Stimulated activated naive CD4-positive, alpha-beta T cell (primary cell): ENCODE data around the gene MYO7B.

Experiments used
- DNase-seq, 6 experiments: peaks; one replicate each; lab custom pipeline; 2025; lab: John Stamatoyannopoulos, UW

Gene MYO7B

DNA sequence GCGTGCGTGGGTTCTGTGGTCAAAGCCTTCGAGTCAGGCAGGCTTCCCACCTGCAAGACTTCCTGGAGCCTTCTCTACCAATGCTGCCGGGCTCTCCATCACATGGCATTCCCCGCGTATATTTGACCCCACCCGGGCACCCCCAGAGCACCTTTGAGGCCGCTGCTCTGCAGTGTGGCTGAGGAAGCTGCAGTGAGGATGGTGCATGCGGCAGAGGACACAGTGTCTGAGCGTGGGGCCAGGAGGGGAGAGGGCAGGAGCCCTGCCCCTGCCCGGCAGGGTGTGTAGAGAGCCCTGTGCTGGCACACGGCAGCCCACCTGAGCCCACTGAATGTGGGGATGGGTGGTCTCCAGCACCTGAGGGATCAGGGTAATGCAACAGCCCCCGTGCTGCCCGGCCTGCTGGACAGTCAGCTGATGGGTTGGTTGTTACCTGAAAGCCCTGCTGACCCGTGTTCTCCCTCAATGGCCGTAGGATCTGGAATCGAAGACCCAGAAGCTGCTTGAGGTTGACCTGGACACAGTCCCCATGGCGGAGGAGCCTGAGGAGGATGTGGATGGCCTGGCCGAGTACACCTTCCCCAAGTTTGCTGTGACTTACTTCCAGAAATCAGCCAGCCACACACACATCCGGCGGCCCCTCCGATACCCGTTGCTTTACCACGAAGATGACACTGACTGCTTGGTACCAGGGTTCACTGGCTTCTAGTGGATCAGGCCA, 73.7 kb downstream of the MYO7B start:
- no peak for DNase-seq

DNA sequence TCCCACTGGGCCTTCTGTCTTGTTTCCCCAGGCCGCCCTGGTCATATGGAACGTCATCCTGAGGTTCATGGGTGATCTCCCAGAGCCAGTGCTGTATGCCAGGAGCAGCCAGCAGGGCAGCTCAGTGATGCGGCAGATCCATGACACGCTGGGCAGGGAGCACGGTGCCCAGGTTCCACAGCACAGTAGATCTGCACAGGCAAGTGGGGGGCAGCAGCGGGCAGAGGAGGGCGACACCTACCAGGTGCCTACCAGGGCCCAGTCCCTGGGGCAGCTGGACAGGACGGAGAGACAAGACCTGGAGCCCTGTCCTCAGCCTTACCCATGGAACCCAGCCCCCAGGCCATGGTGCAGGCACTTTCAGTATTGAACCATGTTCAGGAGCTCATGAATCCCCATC, 74.3 kb downstream of the MYO7B start:
- no peak for DNase-seq

DNA sequence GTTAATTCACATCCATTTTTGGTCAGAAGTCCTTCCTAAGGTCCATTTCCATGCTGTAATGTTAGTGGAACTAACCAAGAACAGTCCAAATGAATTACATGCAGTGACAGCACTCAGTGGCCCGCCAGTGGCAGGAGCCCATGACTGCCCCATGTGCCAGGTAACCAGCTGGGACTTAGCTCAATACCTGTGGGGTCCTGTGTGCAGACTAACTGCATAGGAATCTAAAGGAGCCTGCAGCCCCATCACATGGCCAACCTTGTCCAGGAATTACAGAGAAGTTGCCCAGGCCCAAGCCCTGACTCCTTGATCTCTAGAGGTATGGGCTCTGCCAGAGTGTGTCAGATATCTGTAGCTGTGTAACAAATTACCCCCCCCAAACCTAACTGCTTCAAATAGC, 75.1 kb downstream of the MYO7B start:
- no peak for DNase-seq

DNA sequence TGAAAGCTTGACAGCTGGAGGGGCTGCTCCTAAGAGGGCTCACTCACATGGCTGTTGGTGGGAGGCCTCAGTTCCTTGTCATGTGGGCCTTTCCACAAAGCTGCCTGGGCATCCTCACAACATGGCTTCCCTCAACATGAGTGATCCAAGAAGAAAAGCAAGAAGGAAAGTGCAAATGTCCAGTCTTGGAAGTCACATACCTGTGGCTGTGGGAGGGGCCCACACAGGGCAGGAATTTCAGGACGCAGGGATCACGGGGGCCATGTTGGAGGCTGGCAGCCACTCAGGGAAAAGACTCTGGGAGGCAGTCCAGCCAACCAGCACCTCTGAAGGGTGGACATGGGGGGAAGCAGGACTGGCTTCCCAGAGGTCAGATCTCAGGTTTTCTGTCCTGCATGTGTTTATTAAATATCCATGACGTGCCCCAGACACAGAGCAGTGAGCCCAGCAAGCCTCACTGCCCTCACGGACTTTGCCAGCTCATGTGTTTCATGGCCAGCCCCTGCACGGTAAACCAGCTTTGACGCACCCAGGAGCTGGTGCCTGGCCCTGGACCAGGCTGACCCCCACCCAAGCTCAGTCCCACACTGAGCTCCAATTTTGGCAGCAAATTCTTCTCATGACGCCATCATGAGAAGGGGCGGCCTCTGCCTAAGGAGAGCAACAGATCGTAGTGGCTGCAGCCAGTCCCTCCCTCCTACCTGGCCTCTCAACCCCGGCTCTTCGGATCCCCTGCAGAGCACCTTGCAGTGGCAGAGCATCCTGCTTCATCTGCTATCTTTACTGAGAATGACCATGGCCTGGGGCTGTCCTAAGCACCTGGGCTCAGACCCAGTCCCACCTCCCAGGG, 75.8 kb downstream of the MYO7B start:
- no peak for DNase-seq

DNA sequence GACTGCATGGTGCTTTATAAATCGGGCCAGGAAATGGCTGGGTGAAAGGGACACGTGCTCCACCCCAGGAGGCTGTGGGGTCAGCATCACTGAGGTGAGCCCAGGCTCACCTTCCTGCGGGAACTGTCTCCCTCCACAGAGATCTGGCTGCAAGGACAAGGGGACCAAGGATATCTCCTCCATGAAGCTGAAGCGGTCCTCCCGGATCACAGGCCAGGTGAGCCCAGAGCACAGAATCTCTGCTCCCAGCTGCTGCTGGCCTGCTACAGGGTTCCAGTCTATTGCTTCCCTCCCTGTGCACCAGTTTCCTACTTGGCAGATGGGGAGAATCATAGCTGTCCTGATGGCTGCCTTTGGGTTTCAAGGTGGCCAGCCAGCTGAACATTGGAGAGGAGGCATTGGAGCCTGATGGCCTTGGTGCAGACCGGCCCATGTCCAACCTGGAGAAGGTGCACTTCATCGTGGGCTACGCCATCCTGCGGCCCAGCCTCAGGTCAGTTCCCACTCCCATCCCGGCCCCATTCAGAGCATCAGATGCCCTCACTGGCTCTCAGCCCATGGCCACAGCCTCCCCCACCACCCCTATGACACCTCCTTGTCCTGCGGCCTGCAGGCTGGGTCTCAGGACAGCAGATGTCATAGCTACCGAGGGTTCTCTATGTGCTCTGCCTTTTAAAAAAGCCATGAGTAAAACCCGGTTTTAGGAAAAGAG, 76.8 kb downstream of the MYO7B start:
- DNase-seq: no peak

DNA sequence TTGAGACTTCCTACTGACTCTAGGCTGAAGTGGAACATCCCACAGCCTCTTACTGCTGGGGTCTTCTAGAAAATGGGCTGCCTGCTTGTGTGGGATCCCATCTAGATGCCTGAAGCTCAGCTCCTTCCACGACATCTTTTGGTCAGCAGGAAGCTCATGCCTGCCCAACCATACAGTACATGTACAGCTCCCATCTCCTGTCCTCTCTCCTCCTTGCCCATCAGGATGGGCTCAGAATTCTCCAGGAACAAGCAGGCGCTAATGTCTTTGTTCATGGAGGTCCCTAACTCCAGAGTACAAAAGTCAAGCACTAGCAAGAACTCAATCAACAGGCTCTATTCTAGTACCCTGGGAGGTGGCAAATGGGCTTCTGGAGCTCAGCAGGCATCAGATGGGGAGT, 78.8 kb downstream of the MYO7B start:
- no peak for DNase-seq

DNA sequence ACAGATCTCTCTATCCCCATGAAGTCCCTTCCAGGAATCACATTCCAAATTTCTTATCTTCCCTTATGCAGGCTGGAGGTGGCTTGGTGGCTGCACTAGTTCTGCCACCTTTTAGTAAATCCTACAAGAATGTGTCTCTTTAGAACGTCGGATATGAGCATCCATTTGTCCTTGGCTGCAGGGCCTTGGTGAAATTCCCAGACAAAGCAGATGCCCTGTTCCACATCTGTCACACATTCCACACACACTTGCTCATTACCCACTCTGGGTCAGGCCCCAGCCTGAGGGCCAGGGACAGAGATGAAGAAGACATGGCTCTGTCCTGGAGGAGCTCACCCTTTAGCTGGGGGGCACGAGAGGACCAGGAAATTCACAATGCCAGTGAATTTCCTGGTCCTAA, 79.2 kb downstream of the MYO7B start:
- DNase-seq: no peak

DNA sequence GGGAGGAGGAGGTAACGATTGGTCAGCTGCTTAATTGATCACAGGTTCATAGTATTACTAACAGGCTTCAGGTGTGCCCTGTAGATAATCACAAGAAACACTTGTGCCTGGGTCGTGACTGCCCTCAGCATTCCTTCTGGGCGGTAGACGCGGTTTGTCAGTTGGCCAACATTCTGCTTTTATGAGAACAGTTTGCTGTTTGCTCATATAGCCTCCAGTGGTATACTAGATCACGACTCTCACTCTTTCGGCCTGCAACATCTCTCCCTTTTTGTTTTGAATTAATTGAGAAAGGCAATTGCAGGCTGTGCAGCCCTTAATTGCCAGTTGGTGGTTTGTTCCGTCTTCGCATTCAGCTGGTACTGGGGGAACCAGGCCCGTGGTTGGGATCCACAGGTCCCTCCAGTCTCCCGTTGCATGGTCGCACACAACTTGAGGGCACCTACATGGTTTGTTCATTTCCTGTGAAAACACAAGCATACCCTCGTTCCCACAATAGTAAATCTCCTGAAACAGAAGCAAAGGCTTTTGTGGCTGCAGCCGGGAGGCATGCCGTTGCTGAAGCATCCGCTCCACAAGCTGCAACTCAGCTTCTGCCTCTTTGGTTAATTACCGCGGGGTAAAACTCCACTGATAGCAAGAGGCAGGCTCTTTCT, 80.2 kb downstream of the MYO7B start:
- DNase-seq: peak in 2 of 6 experiments; percentile 20 to 27

DNA sequence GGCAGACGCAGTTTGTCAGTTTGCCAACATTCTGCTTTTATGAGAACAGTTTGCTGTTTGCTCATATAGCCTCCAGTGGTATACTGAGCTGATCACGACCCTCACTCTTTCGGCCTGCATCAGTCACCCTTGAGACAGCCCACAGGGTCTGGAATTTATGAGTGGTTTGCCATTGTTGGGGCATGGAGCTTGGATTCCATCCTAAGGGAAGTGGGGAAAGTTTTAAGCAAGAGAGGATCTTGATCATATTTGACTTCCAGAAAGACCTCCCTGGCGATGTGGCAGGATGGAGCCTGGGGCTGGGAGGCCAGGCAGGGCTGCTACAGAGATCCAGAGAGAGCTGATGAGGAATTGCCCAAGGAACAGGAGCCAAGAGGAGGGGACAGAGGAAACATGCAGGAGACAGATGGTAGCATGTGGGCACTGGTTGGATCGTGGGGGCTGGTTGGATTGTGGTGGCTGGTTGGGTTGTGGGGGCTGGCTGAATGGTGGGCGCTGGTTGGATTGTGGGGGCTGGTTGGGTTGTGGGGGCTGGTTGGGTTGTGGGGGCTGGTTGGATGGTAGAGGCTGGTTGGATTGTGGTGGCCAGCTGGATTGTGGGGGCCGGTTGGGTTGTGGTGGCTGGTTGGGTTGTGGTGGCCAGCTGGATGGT, 83.2 kb downstream of the MYO7B start:
- no peak for DNase-seq

DNA sequence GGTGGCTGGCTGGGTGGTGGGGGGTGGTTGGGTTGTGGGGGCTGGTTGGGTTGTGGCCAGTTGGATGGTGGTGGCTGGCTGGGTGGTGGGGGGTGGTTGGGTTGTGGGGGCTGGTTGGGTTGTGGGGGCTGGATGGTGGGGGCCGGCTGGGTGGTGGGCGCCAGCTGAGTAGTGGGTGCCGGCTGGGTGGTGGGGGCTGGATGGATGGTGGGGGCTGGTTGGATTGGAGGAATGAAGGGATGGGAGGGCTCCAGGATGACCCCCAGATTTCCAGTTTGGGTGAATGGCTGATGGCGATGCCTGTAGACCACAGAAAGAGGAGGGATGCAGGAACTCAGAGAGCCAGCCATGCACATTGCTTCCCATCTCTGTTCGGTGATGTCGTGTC, 83.7 kb downstream of the MYO7B start:
- DNase-seq: no peak

DNA sequence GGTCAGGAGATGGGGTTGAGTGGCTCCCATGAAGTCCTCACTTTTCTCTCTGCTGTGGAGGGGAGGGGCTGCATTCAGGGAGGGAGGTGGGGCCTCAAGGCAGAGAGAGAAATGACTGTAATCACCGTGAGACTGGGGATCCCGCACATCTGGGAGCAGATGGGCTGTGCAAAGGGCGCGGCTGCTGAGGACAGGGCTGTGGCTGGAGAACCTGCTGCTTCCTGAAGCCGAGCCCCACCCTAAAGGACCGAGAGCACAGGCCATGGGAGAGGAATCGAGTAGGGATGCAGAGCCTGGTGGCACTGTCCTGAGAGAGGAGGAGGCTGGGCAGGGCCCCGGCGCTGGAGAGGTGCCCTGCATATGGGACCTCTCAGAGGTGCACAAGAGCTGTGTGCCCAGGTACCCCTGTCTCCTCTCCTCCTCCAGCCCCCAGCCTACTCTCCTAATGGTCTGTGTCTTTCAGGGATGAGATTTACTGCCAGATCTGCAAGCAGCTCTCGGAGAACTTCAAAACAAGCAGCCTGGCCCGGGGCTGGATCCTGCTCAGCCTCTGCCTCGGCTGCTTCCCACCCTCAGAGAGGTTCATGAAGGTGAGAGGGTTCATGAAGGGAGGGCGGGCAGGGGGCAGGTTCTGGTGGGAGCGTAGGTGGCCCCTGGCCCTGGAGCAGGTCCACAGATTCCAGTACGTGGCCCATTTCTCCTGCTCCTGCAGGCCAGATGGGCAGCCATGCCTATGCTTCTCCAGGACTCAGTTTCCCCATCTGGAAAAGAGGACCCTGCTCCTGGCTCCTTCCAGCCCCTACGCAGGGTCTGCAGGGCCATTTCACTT, 84.6 kb downstream of the MYO7B start:
- no peak for DNase-seq

DNA sequence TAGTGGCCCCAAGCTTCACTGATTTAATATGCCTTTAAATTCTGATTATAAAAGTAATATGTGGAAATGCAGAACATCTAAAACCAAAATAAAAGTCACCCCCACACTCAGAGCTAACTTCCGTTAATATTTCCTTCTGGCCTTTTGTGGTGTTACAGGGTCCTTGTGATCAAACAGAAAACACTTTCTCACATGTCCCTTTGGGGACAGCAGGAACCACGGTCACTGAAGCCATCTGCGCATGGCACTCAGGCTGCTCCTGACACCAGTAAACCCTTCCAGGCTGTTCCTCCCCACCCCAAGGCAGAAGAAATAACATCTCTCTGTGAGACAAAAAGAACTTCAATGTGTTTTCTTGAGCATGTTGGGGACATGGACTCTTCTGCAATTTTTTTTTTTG, 85.4 kb downstream of the MYO7B start:
- DNase-seq: no peak

DNA sequence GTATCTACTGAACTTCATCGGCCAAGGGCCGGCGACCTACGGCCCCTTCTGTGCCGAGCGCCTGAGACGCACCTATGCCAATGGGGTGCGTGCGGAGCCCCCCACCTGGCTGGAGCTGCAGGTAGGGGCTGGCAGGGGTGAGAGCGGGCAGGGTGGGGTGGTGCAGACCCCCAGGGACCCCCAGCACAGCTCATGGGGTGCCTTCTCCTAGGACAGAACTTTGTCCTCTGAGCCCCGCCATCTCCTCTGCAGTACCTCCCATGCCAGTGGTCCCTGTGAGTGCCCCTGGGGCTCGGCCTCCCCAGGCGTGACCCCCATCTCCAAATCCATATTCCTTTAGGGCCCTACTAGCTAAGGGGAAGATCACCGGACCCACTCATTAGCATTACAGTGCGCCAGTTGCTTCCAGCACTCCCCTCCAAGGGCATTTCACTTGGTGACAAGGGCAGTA, 86.5 kb downstream of the MYO7B start:
- DNase-seq: no peak

DNA sequence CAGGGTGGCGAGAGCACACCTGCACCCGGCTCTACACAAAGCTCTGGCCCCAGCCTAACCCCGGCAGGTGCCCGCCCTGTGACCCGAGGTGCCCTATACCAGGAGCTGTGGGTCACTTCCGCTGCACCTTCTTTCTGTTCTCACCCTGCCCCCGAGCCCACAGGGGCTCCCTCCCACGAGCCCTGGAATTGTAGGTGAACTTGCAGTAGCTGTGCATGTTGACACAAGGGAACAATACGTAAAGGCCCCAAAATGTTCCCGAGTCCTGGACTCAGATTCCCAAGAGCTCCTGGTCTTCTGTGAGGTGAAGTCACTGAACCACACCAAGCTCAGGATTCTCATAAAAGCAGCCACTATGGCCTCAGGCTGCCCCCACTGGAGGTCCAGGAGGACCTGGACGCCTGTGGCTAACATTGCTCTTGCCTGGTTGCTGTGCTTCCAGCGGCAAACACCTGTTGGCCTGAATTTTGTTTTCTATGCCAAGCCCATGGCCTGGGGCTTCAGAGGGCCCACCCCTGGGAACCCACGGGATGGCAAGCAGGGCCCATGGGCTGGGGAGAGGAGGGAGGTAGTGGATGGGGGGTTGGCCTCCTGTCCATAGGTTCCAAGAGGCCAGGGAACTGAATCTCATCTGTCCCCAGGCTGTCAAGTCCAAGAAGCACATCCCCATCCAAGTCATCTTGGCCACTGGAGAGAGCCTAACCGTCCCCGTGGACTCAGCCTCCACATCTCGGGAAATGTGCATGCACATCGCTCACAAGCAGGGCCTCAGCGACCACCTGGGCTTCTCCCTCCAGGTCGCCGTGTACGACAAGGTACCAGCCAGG, 87.3 kb downstream of the MYO7B start:
- DNase-seq: no peak

DNA sequence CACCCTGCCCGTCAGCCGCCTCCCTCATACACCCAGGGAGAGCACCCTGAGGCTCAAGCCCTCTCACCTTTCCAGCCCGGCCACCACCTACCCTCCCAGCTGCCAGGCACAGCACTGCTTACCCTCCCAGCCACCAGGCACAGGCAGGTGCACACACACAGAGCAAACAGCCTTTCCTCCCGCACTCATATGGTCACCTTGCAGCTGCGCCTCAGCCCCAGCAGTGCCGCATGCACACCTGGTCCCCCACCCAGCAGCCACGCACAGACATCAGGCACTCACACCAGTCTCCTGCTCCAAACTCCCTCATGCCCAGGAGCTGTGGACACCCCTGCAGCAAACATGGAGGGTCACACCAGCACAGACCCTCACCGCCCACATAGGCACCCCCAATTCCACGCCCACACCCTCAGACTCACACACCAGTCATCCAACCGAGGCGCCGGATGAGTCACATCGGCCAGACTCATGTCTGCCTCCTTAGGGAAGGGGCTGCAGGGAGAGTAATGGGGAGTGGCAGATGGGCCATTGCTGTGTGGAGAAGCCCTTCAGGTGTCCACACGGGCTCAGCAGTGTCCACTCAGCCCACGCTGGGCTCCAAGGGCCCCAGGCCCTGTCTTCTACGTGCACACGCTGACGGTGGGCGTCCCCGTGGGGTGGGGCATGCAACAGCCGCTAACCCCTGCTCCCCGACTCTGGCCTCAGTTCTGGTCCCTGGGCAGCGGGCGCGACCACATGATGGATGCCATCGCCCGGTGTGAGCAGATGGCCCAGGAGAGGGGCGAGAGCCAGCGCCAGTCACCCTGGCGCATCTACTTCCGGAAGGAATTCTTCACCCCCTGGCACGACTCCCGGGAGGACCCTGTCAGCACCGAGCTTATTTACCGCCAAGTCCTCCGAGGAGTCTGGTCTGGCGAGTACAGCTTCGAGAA, 88.2 kb downstream of the MYO7B start:
- DNase-seq: no peak

DNA sequence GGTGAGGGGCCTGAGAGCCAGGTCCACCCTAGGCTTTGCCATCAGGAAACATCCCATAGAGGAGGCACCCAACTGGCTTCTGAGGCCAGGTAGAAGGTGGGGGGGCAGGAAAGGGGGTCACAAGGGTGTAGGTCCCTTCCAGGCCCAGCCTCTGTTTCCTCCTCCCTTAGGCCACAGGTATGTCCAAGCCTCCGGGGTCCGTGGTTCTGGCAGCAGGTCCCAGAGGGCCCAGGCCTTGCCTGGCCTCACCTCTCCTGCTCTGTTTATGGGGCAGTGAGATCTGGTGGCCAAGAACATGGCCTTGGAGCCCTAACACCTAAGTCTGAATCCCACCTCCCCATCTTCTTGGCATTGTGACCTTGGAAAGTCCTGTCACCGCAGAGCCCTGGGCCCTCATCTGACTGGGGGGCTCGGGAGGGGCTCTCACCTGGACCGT, 88.9 kb downstream of the MYO7B start:
- no peak for DNase-seq

DNA sequence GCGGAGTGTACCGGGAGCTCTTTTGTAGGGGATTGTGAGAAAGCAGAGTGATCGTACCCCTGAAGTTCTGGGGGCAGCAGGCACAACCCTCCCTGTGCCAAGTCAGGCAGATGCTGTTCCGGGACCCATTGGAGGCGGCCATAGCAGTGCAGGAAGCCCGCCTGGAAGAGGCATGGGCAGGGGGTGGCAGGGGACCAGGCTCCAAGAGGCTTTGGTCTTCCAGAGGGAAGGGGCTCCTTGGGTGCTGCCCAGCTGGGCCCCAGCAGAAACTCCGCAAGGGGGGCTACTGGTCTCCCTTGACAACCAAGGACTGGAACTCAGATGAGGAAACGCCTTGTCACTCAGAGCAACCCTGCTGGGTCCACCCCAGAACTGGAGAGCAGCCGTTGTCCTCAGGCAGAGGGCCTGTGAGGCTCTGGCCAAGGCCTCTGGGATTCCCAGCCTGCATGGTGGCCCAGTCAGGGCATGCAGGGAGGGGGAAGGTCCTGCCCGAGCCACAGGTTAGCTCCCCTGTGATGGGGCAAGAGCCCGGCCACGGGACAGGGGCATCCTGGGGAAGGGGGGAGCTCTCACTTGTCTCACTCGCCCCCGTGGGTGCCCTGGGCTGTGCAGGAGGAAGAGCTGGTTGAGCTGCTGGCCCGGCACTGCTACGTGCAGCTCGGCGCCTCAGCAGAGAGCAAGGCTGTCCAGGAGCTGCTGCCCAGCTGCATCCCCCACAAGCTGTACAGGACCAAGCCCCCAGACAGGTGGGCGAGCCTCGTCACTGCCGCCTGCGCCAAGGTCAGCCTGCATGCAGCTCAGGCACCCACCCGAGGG, 89.5 kb downstream of the MYO7B start:
- no peak for DNase-seq

DNA sequence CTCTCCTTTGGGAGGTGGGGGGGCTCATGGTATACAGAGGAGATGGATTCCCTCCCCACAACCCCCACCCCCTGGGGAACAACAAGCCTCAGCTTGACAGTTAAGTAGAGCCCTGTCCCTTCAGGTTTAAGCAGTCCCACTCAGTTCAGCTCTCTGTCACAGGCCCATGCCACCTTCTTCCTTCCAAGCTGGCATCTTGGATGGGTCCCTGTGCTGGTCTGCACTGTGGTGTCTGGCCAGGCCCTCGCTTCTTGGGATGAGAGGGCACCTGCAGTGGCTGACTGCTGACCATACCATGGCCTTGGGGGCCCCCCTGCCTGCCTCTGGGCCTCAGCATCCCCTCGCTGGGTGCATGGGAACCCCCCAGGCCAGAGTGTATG, 90.1 kb downstream of the MYO7B start:
- DNase-seq: no peak
